Esophagus squamous epithelium (tissue), 5 donors: ENCODE results near the gene BDKRB1. TPM values are rescaled to one million over a fixed set of nuclear protein-coding genes. Genes with fewer than 3 reads are reported as not detected.

Source experiments
- DNase-seq: peaks from one replicate; lab custom pipeline; 2025; lab: John Stamatoyannopoulos, UW
- H3K27ac ChIP-seq, 4 donors: fragments of 200-600 bp; sonication (generic); one replicate each; pipeline ENCODE4 v1.5.1; 2016 to 2019; ENCODE audit warnings: mild to moderate bottlenecking in 1 of 4
- H3K27me3 ChIP-seq, 4 donors: fragments of 200-600 bp; sonication (generic); 1 replicate in 3 of 4; 2 replicates in 1 of 4; pipeline versions ENCODE4 v1.5.1 to v1.6.0; 2017 to 2021; ENCODE audit warnings: antibody characterized with exemption in 1 of 4
- H3K36me3 ChIP-seq, 3 donors: fragments of 200-600 bp; sonication (generic); one replicate each; pipeline ENCODE4 v1.5.1; 2016 to 2019
- H3K4me1 ChIP-seq, 3 donors: fragments of 200-600 bp; sonication (generic); one replicate each; pipeline ENCODE4 v1.5.1; 2017 to 2019
- H3K4me3 ChIP-seq, 4 donors: fragments of 200-600 bp; sonication (generic); 1 replicate in 3 of 4; 2 replicates in 1 of 4; pipeline ENCODE4 v1.5.1; 2016 to 2019; ENCODE audit warnings: mild to moderate bottlenecking in 2 of 4, moderate library complexity in 1 of 4
- H3K9me3 ChIP-seq, 3 donors: fragments of 200-600 bp; sonication (generic); one replicate each; pipeline ENCODE4 v1.5.1; 2016 to 2019
- CTCF ChIP-seq, 6 experiments: fragments of 450-650 bp in 4 of 6; fragments of 200-600 bp in 2 of 6; sonication (generic) in 2 of 6; IDR thresholded peaks; one replicate each; pipeline ENCODE4 v1.5.1; 2016 to 2019; ENCODE audit warnings: antibody characterized with exemption in 6 of 6, mild to moderate bottlenecking in 4 of 6, moderate library complexity in 4 of 6
- POLR2A ChIP-seq, 4 donors: fragments of 450-650 bp; IDR thresholded peaks; one replicate each; pipeline ENCODE4 v1.6.1; 2017; ENCODE audit warnings: antibody characterized with exemption in 4 of 4, mild to moderate bottlenecking in 4 of 4, moderate library complexity in 3 of 4
- WGBS, 2 donors: methylation state at CpG; one replicate each; pipeline ENCODE4 v1.1.5; 2018; 5-methylcytosine and 5-hydroxymethylcytosine counted together
- intact Hi-C: fragments of 100-400 bp; cut with DNase I; formaldehyde crosslinking; loops from one replicate; pipeline ENCODE4 v1.15.0; 2022
- total RNA-seq, 4 donors: library from RNA; depleted of rRNA; stranded (reverse); fragments of >200 nt; gene quantifications; one replicate each; pipeline ENCODE4 v1.1.0, GENCODE V29; 2016
- donor health status: DM: yes; HTN: yes; CAD: no.

Gene BDKRB1
- total RNA-seq, 4 donors from 2014 or later = 4.0 to 12.2 (median 5.7) TPM

GRCh38 chr14:96256407-96256806, 397 bp downstream of the BDKRB1 start:
- peak in 1 of 4 donors; percentile 11 for TF ChIP-seq POLR2A (IDR thresholded peaks at IDR 0.05)
- peak in 3 of 6 experiments; percentile 17 to 44 (median 36) for TF ChIP-seq CTCF (IDR thresholded peaks at IDR 0.05)
- Histone ChIP-seq H3K36me3 (no peaks in the 10 kb centered on the region), H3K27me3 (no peaks in the 10 kb centered on the region), H3K9me3 (no peaks in the 10 kb centered on the region), H3K27ac (peak overlapping the region; percentile 76 to 91 (median 88)), H3K4me3 (peak overlapping the region in 3 of 4 donors; percentile 11 to 25 (median 25)), H3K4me1 (peaks cover 8 to 85% (median 30%) of the 10 kb centered on the region in 3 donors)
- intact Hi-C loops = no loop called here
- 23 to 28% methylated on average over 4 of the region's 4 CpGs for WGBS, 2 donors
- DNase-seq = no peak

GRCh38 chr14:96257056-96257455, 1.0 kb downstream of the BDKRB1 start:
- 56 to 57% methylated on average over 6 to 7 of the region's 8 CpGs for WGBS, 2 donors

GRCh38 chr14:96257900-96258299, 1.9 kb downstream of the BDKRB1 start:
- Histone ChIP-seq H3K27ac (peak overlapping the region in 3 of 4 donors; percentile 76 to 91 (median 89)), H3K4me3 (no peak overlapping the region), H3K27me3 (no peaks in the 10 kb centered on the region), H3K36me3 (no peaks in the 10 kb centered on the region), H3K9me3 (no peaks in the 10 kb centered on the region), H3K4me1 (peaks cover 8 to 92% (median 29%) of the 10 kb centered on the region in 3 donors)
- no peak for DNase-seq
- intact Hi-C loops = no loop called here
- TF ChIP-seq POLR2A (IDR thresholded peaks at IDR 0.05) = no peak
- no peak for TF ChIP-seq CTCF (IDR thresholded peaks at IDR 0.05)

More at GRCh38 chr14:96257056-96257455, 1.0 kb downstream of the BDKRB1 start:
- no peaks in the 10 kb centered on the region for H3K36me3 ChIP-seq
- intact Hi-C loops = no loop called here
- H3K9me3 ChIP-seq = no peaks in the 10 kb centered on the region
- TF ChIP-seq POLR2A (IDR thresholded peaks at IDR 0.05) = no peak
- no peak for TF ChIP-seq CTCF (IDR thresholded peaks at IDR 0.05)
- peak overlapping the region; percentile 76 to 91 (median 88) for H3K27ac ChIP-seq
- no peak overlapping the region for H3K4me3 ChIP-seq
- no peaks in the 10 kb centered on the region for H3K27me3 ChIP-seq
- peaks cover 8 to 92% (median 30%) of the 10 kb centered on the region in 3 donors for H3K4me1 ChIP-seq
- DNase-seq = no peak

- H3K9me3 ChIP-seq = no peaks in the 10 kb centered on the region
- H3K4me1 ChIP-seq = peaks cover 16 to 93% (median 31%) of the 10 kb centered on the region in 3 donors
- WGBS, 2 donors = 56 to 70% methylated on average over 2 of the region's 2 CpGs
- intact Hi-C loops = no loop called here
- H3K36me3 ChIP-seq = peaks cover 0 to 5% (median 0%) of the 10 kb centered on the region in 3 donors
- H3K27me3 ChIP-seq = no peaks in the 10 kb centered on the region
- TF ChIP-seq CTCF (IDR thresholded peaks at IDR 0.05) (no peak), POLR2A (IDR thresholded peaks at IDR 0.05) (no peak)
- DNase-seq = no peak
- H3K27ac ChIP-seq = peak overlapping the region; percentile 66 to 87 (median 78)
- no peak overlapping the region for H3K4me3 ChIP-seq
Observed at GRCh38 chr14:96260341-96260821, 4.4 kb downstream of the BDKRB1 start.

- intact Hi-C loops = no loop called here
- WGBS, 2 donors = 57 to 64% methylated on average over 5 of the region's 5 CpGs
- no peak for DNase-seq
- Histone ChIP-seq H3K27ac (peak overlapping the region; percentile 66 to 87 (median 78)), H3K9me3 (no peaks in the 10 kb centered on the region), H3K36me3 (peaks cover 0 to 5% (median 0%) of the 10 kb centered on the region in 3 donors), H3K27me3 (no peaks in the 10 kb centered on the region), H3K4me1 (peaks cover 11 to 93% (median 26%) of the 10 kb centered on the region in 3 donors), H3K4me3 (no peak overlapping the region)
- TF ChIP-seq CTCF (IDR thresholded peaks at IDR 0.05) = no peak
- no peak for TF ChIP-seq POLR2A (IDR thresholded peaks at IDR 0.05)
Observed at GRCh38 chr14:96261053-96261452, 5.0 kb downstream of the BDKRB1 start.
